ENCODE data around the gene NEO1.

- TF ChIP-seq POLR2AphosphoS5 (IDR thresholded peaks at IDR 0.05; ENCODE audit: low read depth, low read length): no peak
- no peak for TF ChIP-seq FOXP2 (optimal IDR thresholded peaks at IDR 0.05; ENCODE audit: borderline replicate concordance, extremely low read depth, extremely low read length, insufficient read depth)
- no peak for TF ChIP-seq TAF1 (IDR thresholded peaks at IDR 0.05; ENCODE audit: borderline replicate concordance, insufficient read depth, low read length)
- TF ChIP-seq, protein P1, sequence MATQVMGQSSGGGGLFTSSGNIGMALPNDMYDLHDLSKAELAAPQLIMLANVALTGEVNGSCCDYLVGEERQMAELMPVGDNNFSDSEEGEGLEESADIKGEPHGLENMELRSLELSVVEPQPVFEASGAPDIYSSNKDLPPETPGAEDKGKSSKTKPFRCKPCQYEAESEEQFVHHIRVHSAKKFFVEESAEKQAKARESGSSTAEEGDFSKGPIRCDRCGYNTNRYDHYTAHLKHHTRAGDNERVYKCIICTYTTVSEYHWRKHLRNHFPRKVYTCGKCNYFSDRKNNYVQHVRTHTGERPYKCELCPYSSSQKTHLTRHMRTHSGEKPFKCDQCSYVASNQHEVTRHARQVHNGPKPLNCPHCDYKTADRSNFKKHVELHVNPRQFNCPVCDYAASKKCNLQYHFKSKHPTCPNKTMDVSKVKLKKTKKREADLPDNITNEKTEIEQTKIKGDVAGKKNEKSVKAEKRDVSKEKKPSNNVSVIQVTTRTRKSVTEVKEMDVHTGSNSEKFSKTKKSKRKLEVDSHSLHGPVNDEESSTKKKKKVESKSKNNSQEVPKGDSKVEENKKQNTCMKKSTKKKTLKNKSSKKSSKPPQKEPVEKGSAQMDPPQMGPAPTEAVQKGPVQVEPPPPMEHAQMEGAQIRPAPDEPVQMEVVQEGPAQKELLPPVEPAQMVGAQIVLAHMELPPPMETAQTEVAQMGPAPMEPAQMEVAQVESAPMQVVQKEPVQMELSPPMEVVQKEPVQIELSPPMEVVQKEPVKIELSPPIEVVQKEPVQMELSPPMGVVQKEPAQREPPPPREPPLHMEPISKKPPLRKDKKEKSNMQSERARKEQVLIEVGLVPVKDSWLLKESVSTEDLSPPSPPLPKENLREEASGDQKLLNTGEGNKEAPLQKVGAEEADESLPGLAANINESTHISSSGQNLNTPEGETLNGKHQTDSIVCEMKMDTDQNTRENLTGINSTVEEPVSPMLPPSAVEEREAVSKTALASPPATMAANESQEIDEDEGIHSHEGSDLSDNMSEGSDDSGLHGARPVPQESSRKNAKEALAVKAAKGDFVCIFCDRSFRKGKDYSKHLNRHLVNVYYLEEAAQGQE (IDR thresholded peaks at IDR 0.05; ENCODE audit: insufficient read depth in 1 of 2, low read depth in 2 of 2, low read length in 2 of 2): no peak
These were observed at the start of gene NEO1 for GRCh38 chr15:73051807-73052652.

All from PFSK-1 (cell line).